Measurements from ENCODE around the gene ASXL3. TPM values are rescaled to one million over a fixed set of nuclear protein-coding genes. Genes with fewer than 3 reads are reported as not detected.

Gene ASXL3
- total and polyA plus RNA-seq, 4 donors: 0.19 to 1.3 (median 0.39) TPM

DNA sequence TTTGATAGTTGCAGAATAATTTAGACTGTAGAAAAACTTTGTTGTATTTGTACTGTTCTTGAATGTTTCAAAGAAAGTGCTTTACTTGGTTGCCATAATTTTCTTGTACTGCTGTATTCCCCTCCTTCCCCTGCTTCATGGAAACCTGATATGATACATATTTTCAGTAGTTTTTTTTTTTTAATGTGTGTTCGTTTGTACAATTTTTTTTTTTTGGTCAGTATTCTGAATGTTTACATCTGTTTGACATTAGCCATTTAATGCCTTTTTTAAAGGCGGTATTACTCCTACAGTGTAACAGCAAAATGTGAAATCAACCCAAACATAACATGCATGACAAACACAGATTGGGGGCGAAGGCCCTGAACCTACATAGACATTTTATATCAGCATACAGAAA lies 172.3 kb downstream of the ASXL3 start:
- DNase-seq (ENCODE audit: low spot score): no peak
- Histone ChIP-seq H3K36me3 (ENCODE audit: control insufficient read depth in 4 of 4, insufficient read depth in 3 of 4, low read depth in 1 of 4, low read length in 3 of 4) (no peaks in the 10 kb centered on the region), H3K4me3 (ENCODE audit: low read depth in 1 of 3, low read length in 3 of 3) (no peak overlapping the region), H3K27ac (ENCODE audit: low read depth in 1 of 2, low read length in 2 of 2) (no peak overlapping the region), H3K9me3 (ENCODE audit: control insufficient read depth in 4 of 4, low read length in 3 of 4) (no peaks in the 10 kb centered on the region), H3K27me3 (ENCODE audit: control insufficient read depth in 4 of 4, insufficient read depth in 4 of 4, low read length in 3 of 4) (no peaks in the 10 kb centered on the region), H3K4me1 (ENCODE audit: control insufficient read depth in 4 of 4, insufficient read depth in 4 of 4, low read length in 3 of 4) (no peaks in the 10 kb centered on the region), H3K9ac (ENCODE audit: low read depth in 1 of 2, low read length in 2 of 2) (no peak overlapping the region)
- TF ChIP-seq NR2F2 (IDR thresholded peaks at IDR 0.05): no peak
- TF ChIP-seq JUND (IDR thresholded peaks at IDR 0.05): no peak
- TF ChIP-seq RXRA (IDR thresholded peaks at IDR 0.05): no peak
- no peak for TF ChIP-seq GABPA (IDR thresholded peaks at IDR 0.05 in 1 of 2, conservative IDR thresholded peaks at IDR 0.05 in 1 of 2)
- no peak for TF ChIP-seq YY1 (IDR thresholded peaks at IDR 0.05)
- TF ChIP-seq TAF1 (conservative IDR thresholded peaks at IDR 0.05): no peak
- TF ChIP-seq, protein P1, sequence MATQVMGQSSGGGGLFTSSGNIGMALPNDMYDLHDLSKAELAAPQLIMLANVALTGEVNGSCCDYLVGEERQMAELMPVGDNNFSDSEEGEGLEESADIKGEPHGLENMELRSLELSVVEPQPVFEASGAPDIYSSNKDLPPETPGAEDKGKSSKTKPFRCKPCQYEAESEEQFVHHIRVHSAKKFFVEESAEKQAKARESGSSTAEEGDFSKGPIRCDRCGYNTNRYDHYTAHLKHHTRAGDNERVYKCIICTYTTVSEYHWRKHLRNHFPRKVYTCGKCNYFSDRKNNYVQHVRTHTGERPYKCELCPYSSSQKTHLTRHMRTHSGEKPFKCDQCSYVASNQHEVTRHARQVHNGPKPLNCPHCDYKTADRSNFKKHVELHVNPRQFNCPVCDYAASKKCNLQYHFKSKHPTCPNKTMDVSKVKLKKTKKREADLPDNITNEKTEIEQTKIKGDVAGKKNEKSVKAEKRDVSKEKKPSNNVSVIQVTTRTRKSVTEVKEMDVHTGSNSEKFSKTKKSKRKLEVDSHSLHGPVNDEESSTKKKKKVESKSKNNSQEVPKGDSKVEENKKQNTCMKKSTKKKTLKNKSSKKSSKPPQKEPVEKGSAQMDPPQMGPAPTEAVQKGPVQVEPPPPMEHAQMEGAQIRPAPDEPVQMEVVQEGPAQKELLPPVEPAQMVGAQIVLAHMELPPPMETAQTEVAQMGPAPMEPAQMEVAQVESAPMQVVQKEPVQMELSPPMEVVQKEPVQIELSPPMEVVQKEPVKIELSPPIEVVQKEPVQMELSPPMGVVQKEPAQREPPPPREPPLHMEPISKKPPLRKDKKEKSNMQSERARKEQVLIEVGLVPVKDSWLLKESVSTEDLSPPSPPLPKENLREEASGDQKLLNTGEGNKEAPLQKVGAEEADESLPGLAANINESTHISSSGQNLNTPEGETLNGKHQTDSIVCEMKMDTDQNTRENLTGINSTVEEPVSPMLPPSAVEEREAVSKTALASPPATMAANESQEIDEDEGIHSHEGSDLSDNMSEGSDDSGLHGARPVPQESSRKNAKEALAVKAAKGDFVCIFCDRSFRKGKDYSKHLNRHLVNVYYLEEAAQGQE (IDR thresholded peaks at IDR 0.05): no peak
- TF ChIP-seq, protein P2, sequence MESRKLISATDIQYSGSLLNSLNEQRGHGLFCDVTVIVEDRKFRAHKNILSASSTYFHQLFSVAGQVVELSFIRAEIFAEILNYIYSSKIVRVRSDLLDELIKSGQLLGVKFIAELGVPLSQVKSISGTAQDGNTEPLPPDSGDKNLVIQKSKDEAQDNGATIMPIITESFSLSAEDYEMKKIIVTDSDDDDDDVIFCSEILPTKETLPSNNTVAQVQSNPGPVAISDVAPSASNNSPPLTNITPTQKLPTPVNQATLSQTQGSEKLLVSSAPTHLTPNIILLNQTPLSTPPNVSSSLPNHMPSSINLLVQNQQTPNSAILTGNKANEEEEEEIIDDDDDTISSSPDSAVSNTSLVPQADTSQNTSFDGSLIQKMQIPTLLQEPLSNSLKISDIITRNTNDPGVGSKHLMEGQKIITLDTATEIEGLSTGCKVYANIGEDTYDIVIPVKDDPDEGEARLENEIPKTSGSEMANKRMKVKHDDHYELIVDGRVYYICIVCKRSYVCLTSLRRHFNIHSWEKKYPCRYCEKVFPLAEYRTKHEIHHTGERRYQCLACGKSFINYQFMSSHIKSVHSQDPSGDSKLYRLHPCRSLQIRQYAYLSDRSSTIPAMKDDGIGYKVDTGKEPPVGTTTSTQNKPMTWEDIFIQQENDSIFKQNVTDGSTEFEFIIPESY (IDR thresholded peaks at IDR 0.05): no peak
- TF ChIP-seq RAD21 (IDR thresholded peaks at IDR 0.05): no peak
- TF ChIP-seq FOXA2 (IDR thresholded peaks at IDR 0.05): no peak
- TF ChIP-seq, protein P3, sequence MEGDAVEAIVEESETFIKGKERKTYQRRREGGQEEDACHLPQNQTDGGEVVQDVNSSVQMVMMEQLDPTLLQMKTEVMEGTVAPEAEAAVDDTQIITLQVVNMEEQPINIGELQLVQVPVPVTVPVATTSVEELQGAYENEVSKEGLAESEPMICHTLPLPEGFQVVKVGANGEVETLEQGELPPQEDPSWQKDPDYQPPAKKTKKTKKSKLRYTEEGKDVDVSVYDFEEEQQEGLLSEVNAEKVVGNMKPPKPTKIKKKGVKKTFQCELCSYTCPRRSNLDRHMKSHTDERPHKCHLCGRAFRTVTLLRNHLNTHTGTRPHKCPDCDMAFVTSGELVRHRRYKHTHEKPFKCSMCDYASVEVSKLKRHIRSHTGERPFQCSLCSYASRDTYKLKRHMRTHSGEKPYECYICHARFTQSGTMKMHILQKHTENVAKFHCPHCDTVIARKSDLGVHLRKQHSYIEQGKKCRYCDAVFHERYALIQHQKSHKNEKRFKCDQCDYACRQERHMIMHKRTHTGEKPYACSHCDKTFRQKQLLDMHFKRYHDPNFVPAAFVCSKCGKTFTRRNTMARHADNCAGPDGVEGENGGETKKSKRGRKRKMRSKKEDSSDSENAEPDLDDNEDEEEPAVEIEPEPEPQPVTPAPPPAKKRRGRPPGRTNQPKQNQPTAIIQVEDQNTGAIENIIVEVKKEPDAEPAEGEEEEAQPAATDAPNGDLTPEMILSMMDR (IDR thresholded peaks at IDR 0.05; ENCODE audit: low read depth, low read length, missing input control): no peak
- TF ChIP-seq, protein P4, sequence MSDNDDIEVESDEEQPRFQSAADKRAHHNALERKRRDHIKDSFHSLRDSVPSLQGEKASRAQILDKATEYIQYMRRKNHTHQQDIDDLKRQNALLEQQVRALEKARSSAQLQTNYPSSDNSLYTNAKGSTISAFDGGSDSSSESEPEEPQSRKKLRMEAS (IDR thresholded peaks at IDR 0.05): no peak
- TF ChIP-seq SP1 (IDR thresholded peaks at IDR 0.05): no peak
- TF ChIP-seq HNF4A (conservative IDR thresholded peaks at IDR 0.05): no peak
- TF ChIP-seq EGR1 (IDR thresholded peaks at IDR 0.05; ENCODE audit: low read depth in 2 of 2): no peak
- TF ChIP-seq, protein P5, sequence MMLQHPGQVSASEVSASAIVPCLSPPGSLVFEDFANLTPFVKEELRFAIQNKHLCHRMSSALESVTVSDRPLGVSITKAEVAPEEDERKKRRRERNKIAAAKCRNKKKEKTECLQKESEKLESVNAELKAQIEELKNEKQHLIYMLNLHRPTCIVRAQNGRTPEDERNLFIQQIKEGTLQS (IDR thresholded peaks at IDR 0.05): no peak
- 78% methylated on average over 3 of the region's 3 CpGs for WGBS

Measured in liver (tissue), 9 donors.